NK-92 (cell line): Measurements from ENCODE around the gene COL8A2.

Experiments
- DNase-seq: peaks from one replicate; lab custom pipeline; 2025; ENCODE audit not compliant: unreplicated experiment; lab: John Stamatoyannopoulos, UW

COL8A2 gene

DNA sequence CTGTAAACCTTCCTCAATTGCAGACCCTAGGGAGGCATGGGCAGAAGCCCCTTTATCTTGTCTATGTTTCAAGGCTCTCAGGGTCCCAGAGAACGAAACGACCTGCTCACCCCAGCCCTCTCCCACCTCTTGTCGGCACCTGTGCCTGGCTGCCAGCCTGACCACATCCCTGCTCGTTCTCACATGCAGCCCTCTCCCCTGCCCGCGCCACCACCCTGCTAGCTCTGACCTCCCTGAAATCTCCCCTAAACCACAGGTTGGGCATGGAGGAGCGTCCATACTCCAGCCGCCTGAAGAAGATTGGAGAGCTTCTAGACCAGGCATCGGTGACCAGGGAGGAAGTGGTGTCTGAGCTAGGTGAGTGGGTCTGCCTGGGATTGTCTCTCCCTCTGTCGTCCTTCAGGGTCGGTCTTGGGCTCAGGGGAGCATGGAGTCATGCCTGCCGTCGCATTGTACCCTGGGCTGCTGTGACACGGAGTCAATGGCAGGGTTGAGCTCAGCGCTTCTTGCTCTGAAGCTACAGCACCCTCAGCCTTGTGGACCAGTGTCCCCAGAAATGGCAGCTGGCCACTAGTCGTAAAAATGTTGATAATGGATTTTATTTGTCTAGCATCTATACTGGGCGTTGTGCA lies 32.7 kb downstream of the COL8A2 start:
- no peak for DNase-seq

DNA sequence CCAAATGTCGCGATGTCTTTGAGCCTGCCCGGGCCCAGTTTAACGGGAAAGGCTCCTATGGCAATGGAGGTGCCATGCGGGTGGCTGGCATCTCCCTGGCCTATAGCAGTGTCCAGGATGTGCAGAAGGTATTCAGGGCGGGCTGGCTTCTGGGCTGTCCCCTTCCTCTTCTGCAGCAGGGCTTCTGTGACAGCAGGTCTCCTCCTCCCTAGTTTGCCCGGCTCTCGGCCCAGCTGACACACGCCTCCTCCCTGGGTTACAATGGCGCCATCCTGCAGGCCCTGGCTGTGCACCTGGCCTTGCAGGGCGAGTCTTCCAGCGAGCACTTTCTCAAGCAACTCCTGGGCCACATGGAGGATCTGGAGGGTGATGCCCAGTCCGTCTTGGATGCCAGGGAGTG lies 33.3 kb downstream of the COL8A2 start:
- DNase-seq = no peak

DNA sequence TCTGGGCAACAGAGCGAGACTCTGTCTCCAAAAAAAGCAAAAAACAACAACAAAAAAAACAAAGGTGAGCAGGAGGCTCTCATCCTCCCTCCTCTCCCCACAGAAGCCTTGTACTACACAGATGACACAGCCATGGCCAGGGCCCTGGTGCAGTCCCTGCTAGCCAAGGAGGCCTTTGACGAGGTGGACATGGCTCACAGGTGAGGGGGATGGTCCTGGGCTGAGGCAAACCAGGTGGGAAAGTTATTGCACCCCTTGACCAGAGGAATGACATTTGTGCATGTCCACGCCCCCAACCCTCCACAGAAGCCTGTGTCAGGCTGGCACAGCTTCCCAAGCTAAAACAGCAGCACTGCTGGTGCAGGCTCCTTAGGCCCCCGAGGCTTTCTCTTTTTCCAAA lies 33.9 kb downstream of the COL8A2 start:
- DNase-seq = no peak

DNA sequence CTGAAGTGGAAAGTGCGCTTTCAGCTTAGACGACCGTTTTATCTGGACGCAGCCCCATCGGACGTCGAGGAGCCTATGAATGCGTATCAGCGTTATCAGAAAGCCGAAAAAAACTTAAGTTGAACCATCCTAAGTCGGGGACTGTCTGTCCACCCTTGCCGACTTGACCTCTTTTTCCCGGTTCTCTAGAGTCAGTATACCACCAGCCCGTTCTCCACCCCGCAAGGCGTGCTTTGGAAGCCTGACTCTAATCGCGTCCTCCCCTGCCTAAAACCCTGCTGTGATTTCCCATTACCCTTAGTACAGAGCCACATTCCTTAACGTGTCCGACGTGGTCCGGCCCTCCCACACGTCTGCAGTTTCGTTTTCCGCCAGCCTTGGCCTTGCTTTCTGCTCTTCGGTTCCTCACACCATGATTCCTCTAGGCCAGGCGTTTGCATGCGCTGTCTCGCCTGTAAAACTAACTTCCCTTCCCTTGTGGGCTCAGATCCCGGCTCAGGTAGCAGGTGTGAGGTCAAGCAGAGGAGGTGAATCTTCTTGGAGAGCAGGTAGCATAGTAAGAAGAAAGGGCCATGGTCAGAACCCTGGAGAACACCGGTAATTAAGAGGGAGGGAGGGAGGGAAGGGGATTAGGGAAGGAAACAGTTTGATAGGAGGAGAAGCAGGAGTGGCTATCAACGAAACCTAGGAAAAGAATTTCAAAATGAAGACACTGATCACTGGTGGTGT lies 35.5 kb downstream of the COL8A2 start:
- no peak for DNase-seq

DNA sequence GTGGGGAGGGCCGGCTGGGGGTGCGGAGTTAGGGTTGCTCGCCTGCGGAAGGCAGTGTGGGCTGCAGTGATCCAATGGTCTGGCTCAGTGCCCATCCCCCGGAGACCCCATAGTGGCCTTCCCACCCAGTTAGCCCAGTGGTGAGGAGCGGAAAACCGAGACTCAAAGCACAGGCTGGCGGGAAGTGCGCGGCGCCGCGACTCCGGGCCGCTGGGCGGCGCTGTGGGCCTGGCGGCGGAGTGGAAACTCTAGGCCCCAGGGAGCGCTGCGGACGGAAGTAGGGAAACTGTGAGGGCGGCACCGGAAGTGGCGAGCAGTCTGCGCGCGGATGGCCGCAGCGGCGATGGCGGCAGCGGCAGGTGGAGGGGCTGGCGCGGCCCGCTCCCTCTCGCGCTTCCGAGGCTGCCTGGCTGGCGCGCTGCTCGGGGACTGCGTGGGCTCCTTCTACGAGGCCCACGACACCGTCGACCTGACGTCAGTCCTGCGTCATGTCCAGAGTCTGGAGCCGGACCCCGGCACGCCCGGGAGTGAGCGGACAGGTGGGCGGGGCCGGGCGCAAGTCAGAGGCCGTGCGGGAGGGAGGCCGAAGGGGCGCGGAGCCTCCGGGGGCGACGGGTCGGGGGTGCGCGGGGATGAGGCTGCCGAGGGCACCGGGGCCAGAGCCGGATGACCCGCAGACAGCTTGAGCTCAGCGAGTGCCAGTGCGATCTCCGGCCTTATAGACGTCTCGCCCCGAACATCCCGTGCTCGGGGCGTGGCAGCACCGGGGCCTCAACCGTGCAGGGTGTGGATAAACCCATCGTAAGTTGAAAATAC lies 36.2 kb downstream of the COL8A2 start, which contains the start of gene ADPRS:
TSS of gene ADPRS (plus strand) at position 316 of the 816 bp plus-strand sequence. CDS start at position 329, 13 bp downstream.
- DNase-seq = no peak

DNA sequence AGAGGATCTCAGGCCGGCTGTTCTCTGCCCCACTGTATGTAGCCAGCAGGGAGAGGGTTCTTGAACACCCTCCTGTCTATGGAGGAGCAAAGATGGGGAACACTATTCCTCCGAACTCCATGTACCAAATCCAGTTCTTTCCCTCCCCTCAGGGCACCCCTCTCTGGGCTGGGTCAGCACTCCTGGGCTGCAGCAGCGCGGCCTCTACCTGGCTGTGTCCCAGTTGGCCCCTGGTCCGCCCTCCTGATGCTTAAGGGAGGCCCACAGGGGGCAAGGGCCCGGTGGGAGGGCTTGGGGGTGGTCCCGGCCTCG lies 36.8 kb downstream of the COL8A2 start:
- DNase-seq = no peak

DNA sequence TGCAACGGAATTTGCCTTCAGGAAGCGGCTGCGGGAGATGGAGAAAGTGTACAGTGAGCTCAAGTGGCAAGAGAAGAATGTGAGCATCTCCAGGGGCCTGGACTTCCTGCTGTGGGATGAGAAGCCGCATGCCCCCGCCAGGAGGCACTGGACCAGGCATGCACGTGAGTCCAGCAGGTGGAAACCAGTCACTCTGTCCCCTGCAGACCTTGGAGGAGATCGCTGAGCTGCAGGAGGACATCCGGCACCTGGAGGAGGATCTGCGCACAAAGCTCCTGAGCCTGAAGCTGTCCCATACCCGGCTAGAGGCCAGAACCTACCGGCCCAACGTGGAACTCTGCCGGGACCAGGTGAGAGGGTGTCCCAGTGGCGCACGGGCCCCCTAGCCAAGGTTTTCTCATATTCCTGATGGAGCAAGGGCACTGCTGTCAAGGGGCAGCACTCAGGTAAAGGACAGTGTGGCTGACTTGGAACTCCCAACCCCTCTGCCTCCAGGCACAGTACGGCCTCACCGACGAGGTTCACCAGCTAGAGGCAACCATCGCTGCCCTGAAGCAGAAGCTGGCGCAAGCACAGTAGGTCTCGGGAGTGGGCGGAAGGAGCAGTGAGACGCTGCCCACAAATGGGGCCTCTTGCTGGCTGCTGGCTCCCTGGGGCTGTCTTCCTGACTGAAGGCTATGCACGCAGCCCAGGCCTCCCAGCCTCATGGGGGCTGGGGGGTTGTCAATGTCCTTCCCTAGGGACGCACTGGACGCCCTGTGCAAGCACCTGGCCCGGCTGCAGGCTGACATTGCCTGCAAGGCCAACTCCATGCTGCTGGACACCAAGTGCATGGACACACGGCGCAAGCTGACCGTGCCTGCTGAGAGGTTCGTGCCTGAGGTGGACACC lies 37.5 kb downstream of the COL8A2 start:
- no peak for DNase-seq

DNA sequence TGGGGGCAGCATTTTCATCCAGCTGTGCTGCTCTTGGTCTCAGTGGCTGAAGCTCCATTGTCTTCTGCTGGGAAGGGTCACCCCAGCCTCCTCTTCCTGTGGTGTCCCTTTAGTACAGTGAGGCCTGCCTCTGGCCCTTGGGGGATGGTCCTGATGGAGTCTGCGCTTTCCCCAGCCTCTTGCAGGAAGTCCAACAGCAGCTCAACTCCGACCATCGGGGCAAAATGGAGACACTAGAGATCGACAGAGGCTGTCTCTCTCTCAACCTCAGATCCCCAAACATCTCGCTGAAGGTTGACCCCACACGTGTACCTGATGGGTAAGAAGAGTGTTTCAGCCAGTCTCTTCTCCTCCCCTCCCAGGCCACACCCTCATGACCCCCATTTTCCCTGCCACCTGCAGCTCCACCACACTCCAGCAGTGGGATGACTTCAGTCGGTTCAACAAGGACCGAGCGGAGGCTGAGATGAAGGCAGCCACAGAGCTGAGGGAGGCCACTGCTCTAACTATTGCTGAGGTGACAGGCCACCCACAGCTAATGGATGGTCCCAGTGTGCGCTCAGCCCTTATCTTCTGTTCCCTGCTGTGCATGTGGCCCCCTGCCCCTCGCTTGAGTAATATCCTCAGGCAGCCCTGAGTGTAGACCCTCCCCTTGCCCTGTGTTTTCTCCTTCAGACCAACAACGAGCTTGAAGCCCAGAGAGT lies 38.3 kb downstream of the COL8A2 start:
- DNase-seq = no peak

DNA sequence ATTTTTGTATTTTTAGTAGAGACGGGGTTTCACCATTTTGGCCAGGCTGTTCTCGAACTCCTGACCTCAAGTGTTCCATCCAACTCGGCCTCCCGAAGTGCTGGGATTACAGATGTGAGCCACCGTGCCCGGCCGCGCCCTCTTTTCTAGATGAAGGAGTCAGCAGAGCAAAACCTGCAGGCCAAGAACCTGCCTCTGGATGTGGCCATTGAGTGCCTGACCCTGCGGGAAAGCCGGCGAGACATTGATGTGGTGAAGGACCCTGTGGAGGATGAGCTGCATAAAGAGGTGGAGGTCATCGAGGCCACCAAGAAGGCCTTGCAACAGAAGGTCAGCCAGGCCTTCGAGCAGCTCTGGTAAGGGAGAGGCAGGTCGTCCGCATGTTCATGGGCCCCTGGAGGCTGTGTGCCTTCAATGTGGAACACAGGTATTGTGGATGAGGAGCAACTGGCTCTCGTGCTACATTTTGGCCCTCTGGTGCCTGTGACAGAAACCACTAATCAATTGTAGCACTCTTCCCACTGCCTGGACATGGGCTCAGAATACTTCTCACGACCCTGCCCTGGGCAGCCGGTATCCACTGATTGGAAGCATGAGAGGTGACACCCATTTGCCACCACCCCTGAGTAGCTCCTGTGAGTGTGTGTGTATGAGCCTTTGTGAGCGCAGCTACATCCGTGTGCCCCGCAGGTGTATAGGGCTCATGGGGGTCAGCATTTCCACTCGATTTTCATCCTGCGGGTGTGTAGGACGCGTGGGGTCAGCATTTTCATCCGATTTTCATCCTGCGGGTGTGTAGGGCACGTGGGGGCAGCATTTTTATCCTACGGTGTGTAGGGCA lies 39.1 kb downstream of the COL8A2 start:
- DNase-seq = no peak

DNA sequence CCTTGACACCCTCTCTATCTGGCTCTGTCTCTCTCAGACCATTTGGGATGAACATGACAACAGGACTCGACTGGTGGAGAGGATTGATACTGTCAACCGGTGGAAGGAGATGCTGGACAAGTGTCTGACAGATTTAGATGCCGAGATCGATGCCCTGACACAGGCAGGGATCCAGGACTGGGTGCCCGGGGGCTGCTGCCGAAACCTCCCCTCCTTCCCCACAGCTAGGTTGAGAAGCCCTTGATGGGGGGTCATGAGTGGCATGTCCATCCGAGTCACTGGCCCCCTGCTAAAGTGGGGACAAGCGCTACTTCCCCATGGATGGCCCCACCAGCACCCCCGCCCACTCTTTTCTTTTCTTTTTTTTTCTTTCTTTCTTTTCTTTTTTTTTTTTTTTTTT lies 39.9 kb downstream of the COL8A2 start:
- no peak for DNase-seq

DNA sequence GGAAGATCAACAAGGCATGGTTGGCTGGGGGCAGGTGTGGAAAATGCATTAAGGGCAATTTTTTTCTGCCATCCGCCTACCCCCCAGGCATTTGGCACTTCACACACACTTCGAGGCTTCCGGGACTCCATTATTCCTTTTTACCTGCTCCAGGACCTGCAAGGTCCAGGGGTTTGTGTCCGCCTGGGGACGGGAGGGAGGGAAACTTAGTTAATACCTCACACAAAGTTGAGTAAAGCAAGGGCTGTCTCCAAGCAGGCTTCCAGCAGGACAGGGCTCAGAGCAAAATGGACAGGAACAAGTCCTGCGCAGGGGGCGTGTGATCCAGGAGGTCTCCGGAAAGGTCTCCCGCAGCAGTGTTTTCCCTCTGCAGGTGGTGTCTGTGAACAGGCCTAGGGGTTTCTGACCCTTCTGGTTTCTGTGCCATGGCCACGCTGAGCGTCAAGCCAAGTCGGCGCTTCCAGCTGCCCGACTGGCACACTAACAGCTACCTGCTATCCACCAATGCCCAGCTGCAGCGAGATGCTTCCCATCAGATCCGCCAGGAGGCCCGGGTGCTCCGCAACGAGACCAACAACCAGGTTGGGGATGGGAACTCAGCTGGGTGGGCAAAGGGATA lies 40.4 kb downstream of the COL8A2 start:
- DNase-seq = no peak

DNA sequence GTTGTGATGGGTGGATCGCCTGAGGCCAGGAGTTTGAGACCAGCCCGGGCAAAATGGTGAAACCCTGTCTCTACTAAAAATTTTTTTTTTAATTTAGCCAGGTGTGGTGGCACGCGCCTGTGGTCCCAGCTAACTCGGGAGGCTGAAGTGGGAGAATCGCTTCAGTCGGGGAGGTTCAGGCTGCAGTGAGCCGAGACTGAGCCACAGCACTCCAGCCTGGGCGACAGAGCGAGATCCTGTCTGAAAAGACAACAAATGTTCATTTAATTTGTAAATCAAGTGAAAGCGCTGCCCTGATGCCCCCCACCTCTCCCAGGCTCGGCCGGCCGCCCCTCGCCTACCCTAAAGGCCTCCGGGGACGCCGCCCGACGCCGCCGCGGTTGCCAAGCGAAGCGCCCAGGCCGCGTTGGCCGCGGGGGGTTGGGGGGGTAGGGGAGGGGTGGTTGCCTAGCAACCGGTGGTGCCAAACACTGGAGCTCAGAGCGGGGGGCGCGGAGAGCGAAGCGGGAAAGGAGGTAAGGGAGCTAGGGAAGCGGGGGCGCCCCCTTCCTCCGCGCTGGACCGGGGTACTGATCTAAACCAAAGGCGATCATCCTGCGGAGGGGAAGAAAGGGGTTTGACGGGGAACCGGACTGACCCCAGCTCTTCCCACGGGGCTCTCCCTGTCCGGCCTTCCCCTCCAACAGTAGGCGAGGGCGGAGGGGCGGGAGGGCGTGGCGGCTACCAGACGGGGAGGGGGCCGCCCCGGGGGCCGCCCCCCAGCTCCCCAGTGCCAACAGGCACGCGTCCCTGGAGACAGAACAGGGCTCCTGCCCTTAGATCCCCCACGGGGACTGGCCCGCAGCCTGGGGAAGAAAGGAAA lies 41.2 kb downstream of the COL8A2 start, which contains the start of gene TEKT2:
TSS of gene TEKT2 (plus strand) at position 460 of the 862 bp plus-strand sequence. CDS start 828 bp downstream, outside the sequence.
- DNase-seq = no peak

DNA sequence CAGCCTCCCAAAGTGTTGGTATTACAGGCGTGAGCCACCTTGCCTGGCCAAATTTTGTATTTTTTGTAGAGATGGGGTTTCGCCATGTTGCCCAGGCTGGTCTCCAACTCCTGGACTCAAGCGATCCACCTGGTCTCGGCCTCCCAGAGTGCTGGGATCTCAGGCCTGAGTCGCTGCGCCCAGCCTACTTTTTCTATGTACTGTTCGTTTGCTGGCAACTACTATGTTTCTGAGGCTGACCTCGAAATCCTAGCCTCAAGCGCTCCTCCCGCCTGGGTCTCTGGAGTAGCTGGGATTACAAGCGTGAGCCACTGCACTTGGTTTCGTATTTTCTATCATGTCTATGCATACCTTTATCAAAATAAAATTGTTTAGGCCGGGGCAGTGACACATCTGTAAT lies 41.8 kb downstream of the COL8A2 start:
- DNase-seq = no peak

DNA sequence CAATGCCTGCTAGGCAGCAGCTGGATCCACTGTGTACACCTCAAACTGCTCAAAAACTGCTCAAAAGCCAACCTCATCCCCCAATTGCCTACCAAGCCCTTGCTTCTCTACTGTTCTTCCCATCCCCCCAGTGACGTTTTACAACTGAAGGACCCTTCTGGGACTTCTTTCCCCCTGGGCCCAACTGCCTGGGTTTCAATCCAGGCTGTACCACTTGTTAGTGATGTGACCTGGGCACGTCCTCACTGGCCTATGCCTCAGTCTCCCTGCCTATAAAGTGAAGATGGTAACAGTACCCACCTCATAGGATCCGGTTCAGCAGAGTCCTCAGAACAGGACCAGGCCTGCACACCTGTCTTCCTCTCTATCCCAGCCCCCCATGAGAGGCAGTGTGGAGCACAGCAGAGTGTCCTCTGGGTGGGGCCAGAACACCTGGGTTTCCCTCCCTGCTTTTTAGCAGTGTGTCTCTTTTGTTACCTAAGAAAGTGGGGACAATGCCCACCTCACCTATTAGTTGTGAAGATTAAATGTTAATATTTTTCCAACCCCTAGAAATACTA lies 43.0 kb downstream of the COL8A2 start:
- DNase-seq = no peak

DNA sequence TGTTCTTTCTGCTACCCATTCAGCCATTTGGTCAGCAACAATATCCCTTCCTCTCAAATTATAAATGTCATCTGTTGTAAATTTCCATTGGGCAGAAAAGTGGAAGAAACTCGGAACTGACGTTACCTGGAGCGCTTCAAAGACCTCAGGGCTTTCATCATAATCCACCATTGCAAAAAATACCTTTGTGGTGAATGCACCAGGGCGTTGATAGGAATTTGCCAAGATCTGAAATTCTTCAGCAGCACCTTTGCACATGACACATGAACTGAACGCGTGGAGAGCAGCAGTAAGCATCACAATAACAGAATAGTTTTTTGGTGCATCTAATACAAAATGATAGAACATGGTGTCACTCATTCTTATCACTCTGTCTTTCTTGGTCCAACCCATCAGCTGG lies 44.2 kb downstream of the COL8A2 start:
- no peak for DNase-seq

DNA sequence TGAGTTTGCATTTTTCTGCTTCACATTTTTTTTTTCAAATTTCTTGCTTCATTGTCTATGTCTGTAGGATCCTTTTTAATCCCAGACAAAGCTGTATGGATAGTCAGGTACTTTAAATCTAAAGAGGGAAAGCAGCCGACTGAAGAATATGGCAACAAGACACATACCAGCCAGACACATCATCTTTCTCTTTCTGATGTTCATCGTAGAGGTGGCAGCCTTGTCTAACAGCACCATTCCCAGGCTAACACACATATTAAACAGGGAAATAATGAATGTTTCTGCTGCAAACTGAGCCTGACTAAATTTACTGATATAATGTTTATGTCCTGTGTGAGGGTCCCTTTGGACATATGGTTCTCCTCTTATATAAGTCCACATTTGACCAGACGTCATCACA lies 44.8 kb downstream of the COL8A2 start:
- no peak for DNase-seq

DNA sequence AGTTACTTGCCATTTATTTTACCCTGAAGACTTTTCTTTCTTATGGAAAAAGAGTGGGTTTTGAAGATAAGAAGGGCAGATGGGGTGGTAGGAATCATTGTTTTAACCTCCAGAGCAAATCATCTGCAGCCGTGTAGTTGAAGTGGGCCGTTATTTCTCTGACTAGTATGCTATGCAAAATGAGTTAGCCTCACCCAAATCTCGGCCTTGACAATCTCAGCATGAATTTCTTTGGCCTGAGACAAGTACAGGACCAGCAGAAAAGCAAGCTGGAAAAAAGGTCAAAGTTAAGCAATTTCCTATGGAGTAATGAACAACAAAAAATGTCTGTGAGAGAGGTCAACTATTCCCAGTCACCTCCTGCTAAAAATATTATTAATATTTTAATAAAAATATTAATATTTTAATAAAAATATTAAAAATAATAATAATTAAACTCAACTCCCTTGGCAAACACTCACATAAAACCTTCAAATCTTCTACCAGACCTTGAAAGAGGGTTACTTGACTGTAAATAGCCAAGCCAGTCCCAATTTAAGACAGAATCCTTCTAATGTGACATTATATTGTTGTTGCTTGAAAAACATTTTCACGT lies 47.9 kb downstream of the COL8A2 start:
- no peak for DNase-seq
